Bone marrow (tissue), 2 donors: ENCODE data around the gene UPF2.
"Not testable (repeated sequence)": the region's sequence is repeated elsewhere in the genome, so short reads cannot be mapped to it uniquely, and the experiment has no call there.

ENCODE experiments used
- DNase-seq, 2 donors: peaks; one replicate each; lab custom pipeline; 2025; lab: John Stamatoyannopoulos, UW

UPF2 gene

DNA sequence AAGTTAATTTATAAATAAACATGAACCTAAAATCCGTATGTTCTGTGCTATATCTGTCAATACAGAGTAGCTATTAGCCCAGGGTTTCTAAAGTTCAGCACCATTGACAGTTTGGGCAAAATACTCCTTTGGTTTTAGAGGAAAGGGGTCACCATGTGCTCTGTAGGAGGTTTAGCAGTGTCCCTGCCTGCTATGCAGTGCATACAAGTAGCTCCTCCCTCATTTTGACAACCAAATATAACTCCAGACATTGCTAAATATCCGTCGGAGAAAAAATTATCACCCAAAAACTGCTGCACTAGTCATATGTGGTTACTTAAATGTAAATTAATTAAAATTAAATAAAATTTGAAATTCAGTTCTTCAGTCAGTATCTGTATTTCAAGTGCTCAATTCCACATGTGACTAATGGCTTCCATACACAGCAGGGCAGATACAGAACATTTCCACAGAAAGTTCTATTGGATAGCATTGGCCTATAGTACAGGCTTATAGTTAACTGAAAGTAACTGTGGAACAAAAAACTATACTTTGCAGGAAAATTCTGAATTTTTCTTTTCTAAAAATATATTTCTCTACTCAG lies 6.4 kb downstream of the UPF2 start:
- no peak for DNase-seq

DNA sequence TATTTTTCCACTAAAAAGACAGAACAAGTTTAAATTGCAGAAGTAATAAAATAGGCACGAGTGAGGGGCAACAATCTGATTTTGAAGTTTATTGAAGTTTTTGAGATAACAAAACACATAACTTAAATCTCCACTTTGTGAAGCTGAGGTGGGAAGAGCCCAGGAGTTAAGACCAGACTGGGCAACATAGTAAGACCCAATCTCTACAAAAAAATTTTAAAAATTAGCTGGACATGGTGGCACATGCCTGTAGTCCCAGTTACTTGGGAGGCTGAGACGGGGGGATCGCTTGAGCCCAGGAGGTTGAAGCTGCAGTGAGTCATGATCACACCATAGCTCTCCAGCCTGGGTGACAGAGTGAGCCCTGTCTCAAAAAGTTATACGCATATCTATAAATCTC lies 11.2 kb downstream of the UPF2 start:
- no peak for DNase-seq

DNA sequence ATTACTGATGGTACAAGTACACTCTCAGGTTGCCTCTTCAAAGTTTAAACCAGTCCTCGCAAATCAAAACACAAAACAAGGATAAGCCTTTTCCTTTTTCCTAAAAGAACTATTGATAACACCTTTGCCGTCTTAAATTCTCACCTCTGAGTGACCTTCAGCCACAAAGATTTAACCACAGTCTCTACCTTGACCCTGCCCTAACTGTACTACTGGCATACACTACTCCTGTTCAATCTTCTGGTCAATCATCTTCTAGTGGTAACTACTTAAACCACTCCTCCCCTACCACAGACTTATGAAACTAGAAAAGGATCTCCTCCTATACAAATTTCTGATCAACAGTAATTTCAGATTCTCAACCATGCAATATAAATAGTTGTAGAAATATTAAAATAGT lies 15.1 kb downstream of the UPF2 start:
- no peak for DNase-seq

DNA sequence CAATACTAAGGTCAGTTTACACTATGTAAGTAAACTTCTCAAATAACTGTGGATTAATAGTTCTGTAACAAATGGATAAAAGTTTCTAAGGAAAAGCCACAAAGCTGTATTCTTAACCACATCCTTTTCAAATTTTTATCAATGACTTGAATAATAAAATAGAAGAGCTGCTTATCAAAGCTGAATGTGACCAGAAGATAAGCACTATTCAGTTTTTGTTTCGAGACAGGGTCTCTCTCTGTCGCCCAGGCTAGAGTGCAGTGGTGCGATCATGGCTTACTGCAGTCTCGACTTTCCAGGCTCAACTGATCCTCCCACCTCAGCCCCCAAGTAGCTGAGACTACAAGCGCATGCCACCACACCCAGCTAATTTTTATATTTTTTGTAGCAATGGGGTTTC lies 17.0 kb downstream of the UPF2 start:
- DNase-seq = no peak

DNA sequence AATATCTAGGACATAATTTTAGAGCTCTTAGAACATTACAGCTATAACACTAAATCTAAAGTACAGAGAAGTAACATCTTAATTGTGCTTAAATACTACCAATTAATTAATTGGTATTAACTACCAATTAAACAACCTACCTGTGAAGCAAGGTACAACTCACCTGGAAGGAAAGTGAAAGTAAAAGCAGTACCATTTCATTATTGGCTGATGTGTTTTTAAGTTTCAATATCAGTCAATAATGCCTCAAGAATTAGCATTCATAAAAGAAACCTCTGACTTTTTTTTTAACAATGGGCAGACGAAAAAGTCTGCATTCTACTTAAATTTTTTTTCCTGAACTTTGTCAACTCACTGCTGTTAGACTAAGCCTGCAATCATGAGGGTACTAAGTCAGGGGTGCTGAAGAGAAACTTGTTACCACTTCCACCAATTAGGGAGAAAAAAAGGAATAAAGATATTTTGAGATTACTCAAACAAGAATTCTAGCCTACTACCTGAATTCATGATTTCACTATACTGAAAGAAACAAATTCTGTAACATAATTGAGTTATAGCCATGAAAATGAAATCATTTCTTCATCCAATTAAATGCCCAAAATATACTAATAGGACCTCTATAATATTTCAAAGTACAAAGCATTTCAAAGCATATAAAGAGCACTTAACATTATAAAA lies 19.9 kb downstream of the UPF2 start:
- DNase-seq = no peak

DNA sequence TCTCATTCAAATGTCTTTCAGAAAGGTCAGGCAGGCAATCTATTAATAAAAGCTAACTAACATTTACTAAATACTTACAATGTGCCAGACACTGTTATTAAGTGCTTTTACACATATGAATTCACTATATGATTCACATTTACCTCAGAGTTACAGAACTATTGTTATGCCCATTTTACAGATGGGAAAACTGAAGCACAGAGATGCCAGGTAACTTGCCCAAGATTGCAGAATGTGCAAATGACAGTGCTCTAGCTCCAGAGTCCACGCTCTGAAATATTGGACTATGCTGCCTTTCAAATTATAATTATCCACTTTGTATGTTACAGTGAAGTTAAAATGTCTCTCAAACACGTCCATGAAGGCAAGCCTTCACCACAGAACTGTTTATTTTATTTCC lies 22.0 kb downstream of the UPF2 start:
- peak in 1 of 2 donors; percentile 2 for DNase-seq

DNA sequence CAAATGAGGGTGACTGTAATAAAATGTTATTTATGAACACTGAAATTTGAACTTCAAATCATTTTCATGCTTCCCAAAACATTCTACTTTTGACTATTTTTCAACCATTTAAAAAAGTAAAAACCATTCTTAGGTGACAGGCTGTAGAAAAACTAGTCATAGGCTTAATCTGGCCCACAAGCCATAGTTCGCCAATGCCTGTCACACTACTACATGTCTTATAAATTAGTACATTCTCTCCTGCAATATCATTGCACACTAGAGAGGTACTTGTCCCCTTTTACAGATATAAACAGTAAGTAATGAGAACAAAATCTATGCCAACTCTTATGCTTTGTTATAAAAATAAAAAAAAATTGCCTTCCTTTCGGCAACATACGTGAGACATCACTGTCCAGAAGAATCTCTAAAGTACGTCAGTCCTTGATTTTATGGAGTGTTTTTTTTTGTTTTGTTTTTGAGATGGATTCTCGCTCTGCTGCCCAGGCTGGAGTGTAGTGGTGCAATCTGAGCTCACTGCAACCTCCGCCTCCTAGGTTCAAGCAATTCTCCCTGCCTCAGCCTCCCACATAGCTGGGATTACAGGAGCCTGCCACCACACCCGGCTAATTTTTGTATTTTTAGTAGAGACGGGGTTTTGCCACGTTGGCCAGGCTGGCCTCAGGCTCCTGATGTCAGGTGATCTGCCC lies 23.2 kb downstream of the UPF2 start:
- DNase-seq = no peak

DNA sequence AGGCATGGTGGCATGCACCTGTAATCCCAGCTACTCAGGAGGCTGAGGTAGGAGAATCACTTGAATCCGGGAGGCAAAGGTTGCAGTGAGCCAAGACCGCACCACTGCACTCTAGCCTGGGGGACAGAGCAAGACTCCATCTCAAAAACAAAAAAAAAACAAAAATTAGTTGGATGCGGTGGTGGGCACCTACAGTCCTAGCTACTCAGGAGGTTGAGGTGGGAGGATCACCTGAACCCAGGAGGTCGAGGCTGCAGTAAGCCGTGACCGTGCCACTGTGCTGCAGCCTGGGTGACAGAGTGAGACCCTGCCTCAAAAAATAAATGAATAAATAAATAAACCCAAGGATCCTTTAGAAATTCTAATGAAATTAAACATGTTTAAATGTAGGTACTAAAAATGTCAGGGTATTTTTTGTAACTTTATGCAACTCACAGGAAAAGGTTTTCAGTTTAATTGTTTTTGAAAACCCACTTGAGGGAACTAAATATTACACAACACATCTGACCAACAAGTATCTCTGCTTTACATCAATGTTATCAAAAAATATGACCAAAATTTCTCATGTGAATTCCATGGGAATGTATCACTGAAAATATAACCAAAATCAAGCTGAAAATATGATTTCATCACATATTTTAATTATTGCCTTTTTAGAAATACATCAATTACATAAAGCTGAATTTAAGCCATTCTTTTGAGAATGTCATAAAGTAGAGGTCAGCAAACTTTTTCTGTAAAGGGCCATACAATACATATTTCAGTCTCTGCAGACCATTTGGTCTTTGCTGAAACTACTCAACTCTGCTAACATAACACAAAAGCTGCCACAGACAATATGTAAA lies 23.9 kb downstream of the UPF2 start:
- no peak for DNase-seq

DNA sequence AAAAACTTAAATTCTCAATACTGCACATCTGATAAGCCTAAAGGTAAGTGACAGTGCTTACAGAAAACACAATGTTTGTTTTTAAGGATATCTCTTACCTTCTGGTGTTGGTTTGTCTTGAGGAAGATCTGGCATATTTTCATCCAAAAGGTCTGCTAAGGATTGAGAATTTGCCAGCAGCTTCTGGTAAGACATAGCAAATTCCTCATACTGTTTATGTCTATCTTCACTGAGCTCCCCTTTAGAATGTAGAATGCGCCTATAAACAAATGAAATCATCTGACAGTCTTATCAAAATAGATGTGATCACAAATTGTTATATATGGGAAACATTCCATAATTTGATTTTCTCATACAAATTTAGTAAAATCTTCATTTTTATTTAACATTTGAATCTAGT lies 28.7 kb downstream of the UPF2 start:
- no peak for DNase-seq

DNA sequence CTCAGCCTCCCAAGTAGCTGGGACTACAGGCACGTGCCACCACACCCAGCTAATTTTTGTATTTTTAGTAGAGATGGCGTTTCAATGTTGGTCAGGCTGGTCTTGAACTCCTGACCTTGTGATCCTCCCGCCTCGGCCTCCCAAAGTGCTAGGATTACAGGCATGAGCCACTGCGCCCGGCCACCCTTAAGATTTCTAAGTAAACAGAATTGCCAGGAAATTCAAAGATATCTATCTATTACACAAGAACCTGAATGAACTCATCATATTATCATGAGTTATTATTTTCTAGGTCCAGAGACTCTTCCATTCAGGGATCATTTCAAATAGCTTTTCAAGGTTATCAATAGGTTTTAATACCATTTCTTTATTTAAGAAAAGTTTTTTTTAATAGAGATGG lies 29.2 kb downstream of the UPF2 start:
- DNase-seq = not testable (repeated sequence)

DNA sequence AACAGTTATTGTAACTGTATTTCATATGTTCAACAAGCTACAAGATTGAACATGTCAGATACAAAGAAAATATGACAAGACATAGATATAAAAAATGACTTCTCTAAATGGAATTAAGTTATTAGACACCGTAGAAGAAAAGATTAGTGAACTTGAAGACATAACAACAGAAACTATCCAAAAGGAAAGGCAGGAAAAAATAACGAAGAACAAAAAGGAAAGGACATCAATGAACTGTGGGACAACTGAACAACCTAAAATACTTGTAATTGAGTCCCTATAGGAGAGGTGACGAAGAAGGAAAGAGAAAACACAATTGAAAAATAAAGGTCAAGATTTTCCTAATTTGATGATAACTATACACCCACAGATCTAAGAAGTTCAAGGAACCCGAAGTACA lies 32.3 kb downstream of the UPF2 start:
- DNase-seq = no peak

DNA sequence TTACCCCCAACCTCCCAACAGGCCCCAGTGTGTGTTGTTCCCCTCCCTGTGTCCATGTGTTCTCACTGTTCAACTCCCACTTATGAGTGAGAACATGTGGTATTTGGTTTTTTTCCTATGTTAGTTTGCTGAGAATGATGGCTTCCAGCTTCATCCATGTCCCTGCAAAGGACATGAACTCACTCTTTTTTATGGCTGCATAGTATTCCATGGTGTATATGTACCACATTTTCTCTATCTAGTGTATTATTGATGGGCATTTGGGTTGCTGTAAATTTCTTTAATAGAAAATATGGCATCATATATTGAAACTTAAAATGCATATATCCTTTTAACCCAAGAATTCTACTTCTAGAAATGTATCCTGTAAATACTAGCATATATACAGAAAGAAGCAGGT lies 33.8 kb downstream of the UPF2 start:
- DNase-seq = not testable (repeated sequence)

DNA sequence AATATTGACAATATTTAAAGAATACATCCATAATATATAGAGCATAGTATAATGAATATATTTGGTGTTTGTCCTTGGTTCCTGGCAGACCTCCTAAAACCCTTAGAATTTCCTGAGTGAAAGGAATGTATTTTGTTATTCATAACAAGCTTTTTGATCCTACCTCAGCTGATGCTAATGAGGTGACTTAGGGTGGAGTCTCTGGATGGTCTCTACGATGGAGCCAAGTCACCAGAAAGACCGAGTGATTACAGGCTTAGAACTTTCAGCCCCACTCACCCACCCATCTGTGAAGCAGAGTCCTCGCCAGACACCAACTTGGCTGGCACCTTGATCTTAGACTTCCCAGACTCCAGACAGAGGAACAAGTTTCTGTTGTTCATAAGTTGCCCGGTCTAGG lies 35.9 kb downstream of the UPF2 start:
- DNase-seq = no peak

DNA sequence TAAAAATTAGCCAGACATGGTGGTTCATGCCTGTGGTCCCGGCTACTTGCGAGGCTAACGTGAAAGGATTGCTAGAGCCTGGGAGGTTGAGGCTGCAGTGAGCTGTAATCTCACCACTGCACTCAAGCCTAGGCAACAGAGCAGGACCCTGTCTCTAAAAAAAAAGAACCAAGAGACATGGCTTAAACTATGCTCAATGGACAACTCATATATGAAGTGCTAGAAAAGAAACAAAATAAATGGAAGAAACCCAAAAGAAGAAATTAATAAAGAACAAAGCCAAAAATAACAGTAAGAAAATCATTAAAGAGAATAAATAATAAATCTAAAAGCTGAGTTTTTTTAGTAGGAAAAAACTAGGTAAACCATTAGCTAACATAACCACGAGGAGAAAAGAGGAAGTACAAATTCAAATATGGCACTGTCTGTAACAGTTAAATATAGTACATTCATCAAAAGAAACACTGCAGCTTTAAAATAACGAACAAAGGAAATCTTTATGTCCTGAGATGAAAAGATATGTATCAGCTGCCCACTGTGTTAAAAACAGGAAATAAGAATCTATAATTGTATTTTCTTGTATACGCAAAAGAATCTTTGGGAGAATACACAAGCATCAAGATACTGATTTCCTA lies 48.7 kb downstream of the UPF2 start:
- DNase-seq = peak in 1 of 2 donors; percentile 76

DNA sequence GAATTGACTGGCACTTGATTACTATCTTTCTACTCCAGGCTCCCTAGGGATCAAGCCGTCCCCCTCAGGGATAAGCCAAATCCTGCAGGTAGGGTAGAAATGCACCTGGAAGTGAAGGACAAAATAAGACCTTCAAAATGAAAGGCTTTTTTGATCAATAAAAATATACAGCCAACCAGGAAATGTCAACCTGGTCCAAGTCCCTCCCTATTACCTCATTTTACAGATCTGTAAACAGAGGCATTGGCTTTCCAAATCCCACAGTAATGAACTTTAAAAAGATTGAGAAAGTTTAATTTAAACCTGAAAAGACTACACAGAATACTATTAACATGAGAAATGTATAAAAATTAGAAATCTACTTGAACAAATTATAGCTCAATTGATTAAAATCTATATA lies 53.7 kb downstream of the UPF2 start:
- no peak for DNase-seq

DNA sequence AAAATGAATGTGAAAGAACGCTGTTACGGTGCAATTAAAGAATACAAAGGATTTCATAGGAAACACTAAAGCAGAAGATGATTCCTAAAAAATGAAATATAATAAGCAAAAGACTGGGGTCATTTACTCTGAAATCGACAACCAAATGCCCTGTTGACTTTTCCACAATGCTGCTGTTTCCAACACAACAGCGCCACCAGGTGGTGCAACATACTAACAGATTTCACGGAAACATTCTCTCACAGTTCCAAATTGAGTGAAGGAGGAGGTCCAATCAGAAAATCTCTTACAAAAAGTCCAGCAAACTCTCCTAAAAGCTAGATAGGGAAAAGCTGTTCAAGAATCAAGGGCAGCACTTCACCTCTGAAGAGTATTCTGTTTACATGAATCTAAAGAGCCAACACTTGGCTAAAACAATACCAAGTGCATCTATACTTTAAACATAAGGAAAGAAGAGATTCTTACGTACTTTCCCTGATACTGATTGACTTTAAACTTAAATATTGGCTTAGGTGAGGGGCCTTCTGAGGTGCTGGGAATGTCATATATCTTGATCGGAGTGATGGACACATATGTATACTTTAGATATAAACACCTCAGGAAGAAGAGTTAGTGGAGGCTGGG lies 55.9 kb downstream of the UPF2 start:
- peak; percentile 9 to 74 for DNase-seq

DNA sequence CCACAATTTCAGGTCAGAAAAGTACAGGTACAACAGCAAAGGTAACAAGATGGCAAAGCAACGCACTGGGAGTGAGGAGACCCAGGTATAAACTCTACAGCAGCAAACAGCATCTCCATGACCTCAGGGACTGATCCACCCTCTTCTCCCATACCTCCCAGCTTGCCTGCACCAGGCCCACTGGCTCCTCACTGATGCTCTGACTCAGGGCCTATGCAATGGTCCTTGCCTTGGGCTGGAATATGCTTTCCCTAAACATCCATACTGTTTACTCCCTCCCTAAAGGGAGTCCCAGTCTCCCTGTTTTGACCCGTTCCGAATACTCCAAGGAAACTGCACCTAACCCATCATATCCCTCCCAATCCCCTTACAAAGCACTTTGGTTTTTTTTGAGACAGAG lies 60.4 kb downstream of the UPF2 start:
- no peak for DNase-seq

DNA sequence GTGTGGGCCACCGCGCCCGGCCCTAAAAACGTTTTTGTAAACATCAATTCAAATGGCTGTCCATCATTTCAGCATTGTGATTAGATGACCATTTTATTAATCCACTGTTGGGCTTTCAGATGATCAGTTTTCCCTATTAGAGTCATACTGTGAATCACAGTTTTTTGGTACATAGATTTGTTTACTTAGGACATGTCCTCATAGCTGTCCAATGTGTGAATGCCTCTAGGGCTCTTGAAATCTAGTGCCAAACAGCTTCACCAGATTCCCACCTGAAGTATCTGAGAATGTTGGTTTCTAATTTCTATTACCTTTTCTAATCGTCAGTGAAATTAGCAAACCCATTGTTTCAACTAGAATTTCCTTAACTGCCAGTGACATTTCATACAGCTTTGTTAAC lies 66.8 kb downstream of the UPF2 start:
- DNase-seq = no peak

DNA sequence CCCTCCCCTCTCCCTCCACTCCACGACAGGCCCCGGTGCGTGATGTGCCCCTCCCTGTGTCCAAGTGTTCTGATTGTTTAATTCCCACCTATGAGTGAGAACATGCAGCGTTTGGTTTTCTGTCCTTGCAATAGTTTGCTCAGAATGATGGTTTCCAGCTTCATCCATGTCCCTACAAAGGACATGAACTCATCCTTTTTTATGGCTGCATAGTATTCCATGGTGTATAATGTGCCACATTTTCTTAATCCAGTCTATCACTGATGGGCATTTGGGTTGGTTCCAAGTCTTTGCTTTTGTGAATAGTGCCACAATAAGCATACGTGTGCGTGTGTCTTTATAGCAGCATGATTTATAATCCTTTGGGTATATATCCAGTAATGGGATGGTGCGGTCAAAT lies 70.1 kb downstream of the UPF2 start:
- DNase-seq = not testable (repeated sequence)

DNA sequence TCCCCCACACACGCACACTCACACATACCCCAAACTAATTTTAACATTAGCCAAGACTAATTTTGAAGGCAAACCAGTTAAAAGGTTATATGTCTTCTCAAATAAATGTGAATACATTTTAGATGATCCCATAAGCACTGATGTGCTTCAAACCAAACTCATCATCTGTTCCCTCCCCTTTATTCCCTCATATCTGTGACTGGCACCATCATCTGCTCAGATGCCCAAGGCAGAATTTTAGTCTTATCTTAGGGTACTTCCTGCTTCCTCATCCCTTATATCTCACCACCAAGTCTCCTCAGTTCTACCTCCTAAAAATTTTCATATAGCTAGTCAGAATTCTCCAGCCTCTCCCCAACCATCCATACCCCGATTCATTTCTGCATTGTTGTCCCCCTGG lies 80.4 kb downstream of the UPF2 start:
- no peak for DNase-seq

DNA sequence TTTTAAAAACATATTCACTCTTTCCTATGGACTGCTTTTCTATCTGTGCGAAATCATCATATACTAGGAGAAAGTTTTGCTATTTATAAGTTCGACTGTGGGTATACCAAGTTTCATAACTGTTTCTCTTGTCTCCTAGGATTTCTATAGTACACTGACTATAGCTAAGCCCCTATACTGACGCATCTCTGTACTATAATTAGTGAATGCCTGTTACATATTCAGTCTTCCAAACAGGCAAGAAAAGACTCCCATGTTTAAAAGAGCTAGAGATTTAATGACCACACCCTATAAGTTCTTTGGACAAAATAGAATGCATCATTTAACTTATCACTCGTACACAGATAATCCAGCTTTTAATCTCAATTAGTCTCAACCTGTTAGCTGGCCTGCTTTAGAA lies 80.8 kb downstream of the UPF2 start:
- DNase-seq = no peak

DNA sequence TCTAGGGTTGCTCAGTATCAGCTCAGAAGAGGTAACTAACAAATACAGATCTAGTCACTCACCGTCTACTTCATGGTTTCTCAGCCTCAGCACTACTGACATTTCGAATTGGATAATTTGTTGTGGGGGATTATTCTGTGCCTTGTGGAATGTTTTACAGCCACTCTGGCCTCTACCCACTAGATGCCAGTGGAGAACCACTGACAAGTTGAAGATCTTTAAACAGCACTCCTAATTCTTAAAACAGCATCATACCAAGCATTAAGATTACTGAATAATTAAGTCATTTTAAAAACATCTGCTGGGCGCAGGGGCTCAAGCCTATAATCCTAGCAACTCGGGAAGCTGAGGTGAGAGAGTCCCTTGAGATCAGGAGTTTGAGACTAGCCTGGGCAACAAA lies 82.6 kb downstream of the UPF2 start:
- no peak for DNase-seq
